OCI-LY7 (cell line): ENCODE data around the gene FA2H. TPM values are rescaled to one million over a fixed set of nuclear protein-coding genes. Genes with fewer than 3 reads are reported as not detected.

Experiments
- BruUV-seq: library from RNA; stranded (reverse); fragments of 400-500 nt; replicated peaks from 2 replicates; lab custom pipeline; 2021; lab: Mats Ljungman, UMichigan
- CTCF ChIA-PET: fragments of 300-600 bp; sonication (Branson Sonifier 250); formaldehyde crosslinking; loops from one replicate; lab custom pipeline; 2022; ENCODE audit warnings: antibody characterized with exemption; ENCODE audit not compliant: unreplicated experiment; lab: Charles Lee
- POLR2A ChIA-PET: fragments of 300-600 bp; sonication (Branson Sonifier 250); formaldehyde crosslinking; loops from one replicate; lab custom pipeline; 2022; ENCODE audit warnings: antibody characterized with exemption; lab: Charles Lee
- DNase-seq: peaks from one replicate; pipeline ENCODE4 v3.0.0-alpha.2; 2015; ENCODE audit warnings: low spot score
- H2AFZ ChIP-seq: fragments of 200-600 bp; sonication (generic), shearing (Covaris generic); 2 replicates; pipeline ENCODE4 v1.6.1; 2014; ENCODE audit warnings: mild to moderate bottlenecking, antibody characterized with exemption, low read length, moderate library complexity
- H3K27ac ChIP-seq: fragments of 200-600 bp; sonication (generic); 2 replicates; pipeline ENCODE4 v1.5.1; 2014; ENCODE audit warnings: mixed run types, low read depth, mild to moderate bottlenecking, moderate library complexity, low read length, inconsistent platforms; ENCODE audit not compliant: poor library complexity, severe bottlenecking
- H3K36me3 ChIP-seq: fragments of 200-600 bp; sonication (generic); 2 replicates; pipeline ENCODE4 v1.6.1; 2014; ENCODE audit warnings: mild to moderate bottlenecking, antibody characterized with exemption, low read length, moderate library complexity, mixed read lengths; ENCODE audit not compliant: insufficient read depth
- H3K4me1 ChIP-seq: fragments of 200-600 bp; sonication (generic); 2 replicates; pipeline ENCODE4 v1.5.1; 2014; ENCODE audit warnings: mild to moderate bottlenecking, low read length; ENCODE audit not compliant: insufficient read depth, poor library complexity, severe bottlenecking
- H3K4me2 ChIP-seq: fragments of 200-600 bp; sonication (generic); 2 replicates; pipeline ENCODE4 v1.6.1; 2014; ENCODE audit warnings: mild to moderate bottlenecking, low read length
- H3K4me3 ChIP-seq: fragments of 200-600 bp; sonication (generic); 2 replicates; pipeline ENCODE4 v1.5.1; 2014; ENCODE audit warnings: mild to moderate bottlenecking, low read depth, low read length; ENCODE audit not compliant: poor library complexity, severe bottlenecking
- H3K79me2 ChIP-seq: fragments of 200-600 bp; sonication (generic); 2 replicates; pipeline ENCODE4 v1.6.1; 2016; ENCODE audit warnings: low read depth, mild to moderate bottlenecking, low read length, moderate library complexity, mixed read lengths; ENCODE audit not compliant: insufficient read depth
- H3K9me2 ChIP-seq: fragments of 200-600 bp; sonication (generic); 2 replicates; pipeline ENCODE4 v1.6.1; 2016; ENCODE audit warnings: mild to moderate bottlenecking, low read length, mixed read lengths; ENCODE audit not compliant: insufficient read depth
- H3K9me3 ChIP-seq: fragments of 200-600 bp; sonication (generic); 2 replicates; pipeline ENCODE4 v1.6.1; 2014; ENCODE audit warnings: mild to moderate bottlenecking, mixed run types, low read length, mixed read lengths
- H4K20me1 ChIP-seq: fragments of 200-600 bp; sonication (generic); 2 replicates; pipeline ENCODE4 v1.6.1; 2014; ENCODE audit warnings: mild to moderate bottlenecking, antibody characterized with exemption, low read length, moderate library complexity, mixed read lengths; ENCODE audit not compliant: insufficient read depth
- CTCF ChIP-seq: fragments of 200-600 bp; sonication (generic); conservative IDR thresholded peaks from 2 replicates; pipeline ENCODE4 v1.5.1; 2014; ENCODE audit warnings: mild to moderate bottlenecking, antibody characterized with exemption, low read length, moderate library complexity, mixed read lengths
- EZH2phosphoT487 ChIP-seq: fragments of 200-600 bp; sonication (generic); IDR thresholded peaks from 2 replicates; pipeline ENCODE4 v1.6.1; 2018; ENCODE audit warnings: low read depth, borderline replicate concordance, mild to moderate bottlenecking, mixed run types, antibody characterized with exemption, low read length, moderate library complexity, mixed read lengths
- intact Hi-C: fragments of 100-400 bp; cut with micrococcal nuclease; formaldehyde crosslinking; loops from one replicate; pipeline ENCODE4 v1.10.0; 2022; ENCODE audit not compliant: unreplicated experiment
- total RNA-seq, 2 experiments: library from RNA; depleted of rRNA in 1 of 2; stranded (reverse); fragments of >200 nt in 1 of 2; shearing (Covaris generic) in 1 of 2; gene quantifications; 2 replicates each; pipeline ENCODE4 v1.2.3, GENCODE V29; 2014 to 2022

FA2H gene
- total RNA-seq, 2 experiments from 2014 or later = 0.73 to 4.7 TPM

- H3K9me3 ChIP-seq = no peaks in the 10 kb centered on the region
- H3K9me2 ChIP-seq = no peaks in the 10 kb centered on the region
- ChIA-PET POLR2A (interaction anchor here (0.5 kb wide), 1 partner anchor 285 kb away, joined by 4 read pairs; no protein-coding TSS in a partner anchor), CTCF (no interaction called here)
- no peak for DNase-seq
- H3K36me3 ChIP-seq = no peaks in the 10 kb centered on the region
- H3K27ac ChIP-seq = no peak overlapping the region
- no peak overlapping the region for H2AFZ ChIP-seq
- no peak overlapping the region for H3K4me2 ChIP-seq
- intact Hi-C loops = no loop called here
- no peaks in the 10 kb centered on the region for H3K79me2 ChIP-seq
- no peaks in the 10 kb centered on the region for H3K4me1 ChIP-seq
- TF ChIP-seq CTCF (no peak), EZH2phosphoT487 (no peak)
- no peak overlapping the region for H3K4me3 ChIP-seq
- no peaks in the 10 kb centered on the region for H4K20me1 ChIP-seq
- BruUV-seq = no TSS peak
Measured at GRCh38 chr16:74752756-74753155, 21.9 kb downstream of the FA2H start.

GRCh38 chr16:74752258-74752657 is 22.4 kb downstream of the FA2H start:
- Histone ChIP-seq H3K9me3 (no peaks in the 10 kb centered on the region), H4K20me1 (no peaks in the 10 kb centered on the region), H3K4me3 (no peak overlapping the region), H3K9me2 (no peaks in the 10 kb centered on the region), H3K4me2 (no peak overlapping the region), H3K36me3 (no peaks in the 10 kb centered on the region), H3K27ac (no peak overlapping the region), H2AFZ (no peak overlapping the region), H3K79me2 (no peaks in the 10 kb centered on the region), H3K4me1 (no peaks in the 10 kb centered on the region)
- CTCF ChIA-PET = no interaction called here
- no peak for DNase-seq
- POLR2A ChIA-PET = no interaction called here
- intact Hi-C loops = no loop called here
- TF ChIP-seq EZH2phosphoT487 (no peak), CTCF (no peak)
- no TSS peak for BruUV-seq

- TF ChIP-seq CTCF = no peak
- Histone ChIP-seq H3K27ac (no peak overlapping the region), H3K4me3 (no peak overlapping the region), H4K20me1 (no peaks in the 10 kb centered on the region), H3K9me2 (no peaks in the 10 kb centered on the region), H3K79me2 (no peaks in the 10 kb centered on the region), H3K36me3 (no peaks in the 10 kb centered on the region), H3K4me1 (no peaks in the 10 kb centered on the region), H3K9me3 (no peaks in the 10 kb centered on the region), H3K4me2 (no peak overlapping the region), H2AFZ (no peak overlapping the region)
- intact Hi-C loops = no loop called here
- DNase-seq = no peak
- POLR2A ChIA-PET = no interaction called here
- BruUV-seq = no TSS peak
- CTCF ChIA-PET = no interaction called here
Measured at GRCh38 chr16:74751658-74752057, 23.0 kb downstream of the FA2H start.
